AG09309 (cell line): ENCODE results near the gene LCN9.

Experiments used
- DNase-seq: peaks from one replicate; pipeline ENCODE4 v3.0.0-alpha.2; 2010; ENCODE audit warnings: low read depth
- H3K4me3 ChIP-seq: 2 replicates; pipeline ENCODE4 v1.5.1; 2011; ENCODE audit warnings: mild to moderate bottlenecking, low read depth, low read length, moderate library complexity; ENCODE audit not compliant: control insufficient read depth
- TF ChIP-seq, protein P1 (sequence below): IDR thresholded peaks from 2 replicates; pipeline ENCODE4 v1.5.1; 2011; ENCODE audit warnings: mild to moderate bottlenecking, low read depth, low read length, inconsistent platforms; ENCODE audit not compliant: insufficient read depth, control insufficient read depth; ENCODE audit errors: missing control alignments

LCN9 gene

DNA sequence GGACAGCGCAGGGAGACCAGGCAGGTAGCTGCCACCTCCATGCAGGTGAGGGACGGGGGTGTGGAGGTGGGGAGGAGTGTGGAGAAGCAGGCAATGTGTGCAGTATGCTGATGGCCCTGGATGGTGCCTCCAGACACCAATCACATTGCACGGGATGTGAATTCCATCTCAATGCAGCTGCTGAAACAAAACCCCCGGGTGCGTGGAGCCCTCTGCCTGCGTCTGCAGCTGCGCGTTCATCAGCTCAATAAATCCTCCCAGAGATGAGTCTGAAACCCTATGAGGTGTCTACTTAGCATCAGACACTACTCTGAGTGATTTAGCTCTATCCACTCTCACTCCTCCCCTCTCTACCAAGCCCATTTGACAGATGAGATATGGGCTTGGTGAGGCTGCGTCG, 25.9 kb downstream of the LCN9 start:
- no peak for DNase-seq
- TF ChIP-seq, protein P1, sequence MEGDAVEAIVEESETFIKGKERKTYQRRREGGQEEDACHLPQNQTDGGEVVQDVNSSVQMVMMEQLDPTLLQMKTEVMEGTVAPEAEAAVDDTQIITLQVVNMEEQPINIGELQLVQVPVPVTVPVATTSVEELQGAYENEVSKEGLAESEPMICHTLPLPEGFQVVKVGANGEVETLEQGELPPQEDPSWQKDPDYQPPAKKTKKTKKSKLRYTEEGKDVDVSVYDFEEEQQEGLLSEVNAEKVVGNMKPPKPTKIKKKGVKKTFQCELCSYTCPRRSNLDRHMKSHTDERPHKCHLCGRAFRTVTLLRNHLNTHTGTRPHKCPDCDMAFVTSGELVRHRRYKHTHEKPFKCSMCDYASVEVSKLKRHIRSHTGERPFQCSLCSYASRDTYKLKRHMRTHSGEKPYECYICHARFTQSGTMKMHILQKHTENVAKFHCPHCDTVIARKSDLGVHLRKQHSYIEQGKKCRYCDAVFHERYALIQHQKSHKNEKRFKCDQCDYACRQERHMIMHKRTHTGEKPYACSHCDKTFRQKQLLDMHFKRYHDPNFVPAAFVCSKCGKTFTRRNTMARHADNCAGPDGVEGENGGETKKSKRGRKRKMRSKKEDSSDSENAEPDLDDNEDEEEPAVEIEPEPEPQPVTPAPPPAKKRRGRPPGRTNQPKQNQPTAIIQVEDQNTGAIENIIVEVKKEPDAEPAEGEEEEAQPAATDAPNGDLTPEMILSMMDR: no peak
- H3K4me3 ChIP-seq: no peak overlapping the region

DNA sequence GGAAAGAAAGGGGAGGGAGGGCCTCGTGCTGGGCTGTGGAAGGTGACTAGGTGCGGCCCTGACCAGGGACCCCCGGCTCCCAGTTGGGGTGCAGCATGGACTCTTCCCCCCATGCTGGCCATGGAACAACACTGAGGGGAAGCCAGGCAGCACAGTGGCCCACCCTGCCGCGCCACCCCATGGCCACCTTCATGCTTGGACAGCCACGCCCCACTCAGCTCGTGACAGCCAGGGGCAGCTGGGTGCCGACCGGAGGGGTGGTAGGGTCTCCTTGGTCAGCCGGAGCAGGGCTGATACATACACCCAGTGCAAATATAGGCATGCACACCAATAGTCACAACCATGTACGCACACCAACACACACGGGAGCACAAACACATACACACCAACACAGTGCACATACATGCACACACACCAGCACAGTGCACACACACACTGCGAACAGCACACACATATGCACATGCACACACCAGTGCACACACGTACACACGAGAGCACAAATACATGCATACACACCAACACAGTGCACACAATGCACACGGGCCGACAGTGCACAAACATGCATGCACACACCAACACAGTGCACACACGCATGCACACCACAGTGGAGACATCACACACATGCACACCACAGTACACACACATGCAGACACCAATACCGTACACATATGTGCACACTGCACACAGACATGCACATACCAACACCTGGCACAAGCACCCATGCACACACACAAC, 27.9 kb downstream of the LCN9 start:
- DNase-seq: no peak
- TF ChIP-seq, protein P1: no peak
- H3K4me3 ChIP-seq: no peak overlapping the region

DNA sequence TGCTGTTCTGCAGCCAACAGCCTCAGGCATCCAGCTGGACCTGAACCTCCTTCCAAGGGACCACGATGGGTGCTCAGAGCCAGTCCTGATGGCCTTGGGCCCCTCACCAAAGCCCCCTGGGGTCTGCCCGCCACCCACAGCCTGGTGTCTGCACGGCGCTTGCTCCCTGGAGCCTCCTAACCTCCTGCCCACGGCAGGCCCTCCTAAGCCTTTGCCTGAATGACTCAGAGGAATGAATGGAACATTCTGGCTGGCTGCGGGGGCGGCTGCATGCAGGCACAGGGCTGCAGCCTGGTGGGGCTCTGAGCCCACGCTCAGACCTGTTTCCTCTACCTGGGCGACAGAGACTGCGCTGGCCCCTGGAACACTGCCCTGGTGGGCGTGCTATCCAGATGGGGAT, 29.3 kb downstream of the LCN9 start:
- H3K4me3 ChIP-seq: no peak overlapping the region
- DNase-seq: no peak
- TF ChIP-seq, protein P1: no peak

DNA sequence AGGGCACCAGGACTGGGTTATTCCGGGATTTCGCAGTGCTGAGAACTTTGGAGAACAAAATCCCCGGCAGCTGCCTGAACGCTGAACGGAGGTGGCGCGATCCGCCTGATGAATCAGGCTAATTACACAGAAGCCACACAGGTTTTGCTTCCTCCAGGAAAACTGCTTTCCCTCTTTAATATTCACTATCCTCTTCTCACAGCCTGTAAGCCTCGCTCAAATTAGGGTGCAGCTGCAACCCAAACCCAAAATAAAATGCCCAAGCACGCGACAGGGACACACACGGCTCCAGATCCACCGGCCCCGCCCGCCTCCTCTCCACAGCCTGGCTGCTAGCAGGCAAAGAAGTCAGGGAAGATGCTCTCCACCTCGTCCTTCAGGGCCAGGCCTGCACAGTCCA, 30.2 kb downstream of the LCN9 start:
- no peak overlapping the region for H3K4me3 ChIP-seq
- TF ChIP-seq, protein P1: no peak
- DNase-seq: no peak

DNA sequence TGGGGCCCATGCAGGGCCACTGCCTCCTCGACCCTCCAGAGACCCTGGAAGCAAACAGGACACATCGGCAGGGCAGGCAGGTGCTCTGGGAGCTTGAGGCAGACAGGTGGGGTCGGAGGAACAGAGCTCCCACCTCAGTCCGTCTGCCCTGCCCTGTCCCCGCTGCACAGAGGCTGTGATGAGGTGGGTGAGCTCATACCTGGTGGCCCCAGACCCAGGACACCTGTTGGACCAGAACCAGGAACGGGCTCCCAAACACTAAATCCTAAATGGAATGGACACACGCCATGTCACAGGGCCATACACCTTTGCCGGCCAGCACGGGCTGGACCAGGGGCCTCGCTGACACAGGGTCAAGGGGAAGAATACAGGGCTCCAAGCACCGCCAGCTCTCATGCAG, 30.7 kb downstream of the LCN9 start:
- TF ChIP-seq, protein P1: no peak
- H3K4me3 ChIP-seq: no peak overlapping the region
- no peak for DNase-seq

DNA sequence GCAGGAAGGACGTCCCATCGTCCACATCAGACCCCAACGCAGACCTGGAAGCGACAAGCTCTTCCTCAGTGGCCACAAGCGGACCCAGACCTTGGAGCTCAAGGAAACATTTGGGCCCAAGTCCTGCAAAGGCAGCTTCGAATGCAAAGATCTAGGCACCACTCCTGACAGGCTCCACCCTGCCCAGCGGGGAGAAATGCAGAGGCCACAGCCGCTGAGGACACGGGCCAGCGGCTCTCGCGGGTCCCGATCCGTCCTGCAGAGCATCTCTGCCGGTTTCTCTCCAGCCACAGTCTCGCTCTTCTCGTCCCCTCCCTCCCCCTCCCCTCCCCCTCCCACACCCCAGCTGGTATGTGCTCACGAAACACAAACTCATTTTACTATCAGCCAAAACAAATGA, 31.3 kb downstream of the LCN9 start:
- H3K4me3 ChIP-seq: no peak overlapping the region
- DNase-seq: no peak
- TF ChIP-seq, protein P1: no peak
